ENCODE results near the gene NTHL1. TPM values are rescaled to one million over a fixed set of nuclear protein-coding genes. Genes with fewer than 3 reads are reported as not detected.

Gene NTHL1
- total and polyA plus RNA-seq, 5 experiments from 2014 or later, result 9.1 to 20.0 (median 13.1) TPM

GRCh38 chr16:2081201-2082084, 33.8 kb upstream of the NTHL1 start:
- DNase-seq (no peak), ATAC-seq (no peak)
- no peaks in the 10 kb centered on the region for H3K27me3 Mint-ChIP-seq
- peak overlapping the region in 1 of 10 donors; percentile 61 for H3K27ac Mint-ChIP-seq
- no peak overlapping the region for H3K4me3 Mint-ChIP-seq
- peaks cover 0 to 13% (median 0%) of the 10 kb centered on the region in 3 donors for H3K36me3 Mint-ChIP-seq
- no peaks in the 10 kb centered on the region for H3K9me3 Mint-ChIP-seq
- POLR2A ChIA-PET, result interaction anchor here (1.2 to 1.3 kb wide), 2 partner anchors 10 to 33 kb away, joined by 3 read pairs; partner anchors contain the start of genes NTHL1 and TSC2
- H3K4me1 Mint-ChIP-seq, result no peaks in the 10 kb centered on the region

- Mint-ChIP-seq H3K4me3 (no peak overlapping the region), H3K4me1 (no peaks in the 10 kb centered on the region), H3K9me3 (no peaks in the 10 kb centered on the region), H3K36me3 (peaks cover 0 to 16% (median 0%) of the 10 kb centered on the region in 3 donors), H3K27me3 (no peaks in the 10 kb centered on the region), H3K27ac (peak overlapping the region in 1 of 10 donors; percentile 31)
- POLR2A ChIA-PET, result interaction anchor here (1.2 to 1.3 kb wide), 2 partner anchors 12 to 32 kb away, joined by 3 read pairs; partner anchors contain the start of genes NTHL1 and TSC2
- ATAC-seq (no peak), DNase-seq (no peak)
Measured at GRCh38 chr16:2079991-2080390, 32.4 kb upstream of the NTHL1 start.

DNA sequence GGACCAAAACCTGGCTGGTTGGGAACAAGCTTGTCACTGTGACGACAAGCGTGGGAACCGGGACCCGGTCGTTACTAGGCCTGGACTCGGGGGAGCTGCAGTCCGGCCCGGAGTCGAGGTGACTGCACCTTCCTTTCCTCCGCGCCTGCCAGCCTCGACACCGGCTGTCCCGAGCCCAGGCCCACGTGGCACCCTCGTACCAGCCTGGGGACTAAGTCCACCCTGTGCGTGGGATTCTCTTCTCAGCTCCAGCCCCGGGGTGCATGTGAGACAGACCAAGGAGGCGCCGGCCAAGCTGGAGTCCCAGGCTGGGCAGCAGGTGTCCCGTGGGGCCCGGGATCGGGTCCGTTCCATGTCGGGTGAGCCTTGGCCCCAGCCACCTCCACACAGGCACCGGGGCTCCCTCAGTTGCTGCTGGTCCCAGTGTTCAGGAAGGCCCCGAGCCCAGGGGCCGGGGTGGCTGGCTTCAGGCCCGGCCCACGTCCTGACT, 31.7 kb upstream of the NTHL1 start:
- ATAC-seq, result no peak
- no peak for DNase-seq
- Mint-ChIP-seq H3K9me3 (no peaks in the 10 kb centered on the region), H3K27ac (no peak overlapping the region), H3K27me3 (no peaks in the 10 kb centered on the region), H3K4me1 (no peaks in the 10 kb centered on the region), H3K4me3 (no peak overlapping the region), H3K36me3 (peaks cover 0 to 20% (median 5%) of the 10 kb centered on the region in 3 donors)
- POLR2A ChIA-PET, result no interaction called here

DNA sequence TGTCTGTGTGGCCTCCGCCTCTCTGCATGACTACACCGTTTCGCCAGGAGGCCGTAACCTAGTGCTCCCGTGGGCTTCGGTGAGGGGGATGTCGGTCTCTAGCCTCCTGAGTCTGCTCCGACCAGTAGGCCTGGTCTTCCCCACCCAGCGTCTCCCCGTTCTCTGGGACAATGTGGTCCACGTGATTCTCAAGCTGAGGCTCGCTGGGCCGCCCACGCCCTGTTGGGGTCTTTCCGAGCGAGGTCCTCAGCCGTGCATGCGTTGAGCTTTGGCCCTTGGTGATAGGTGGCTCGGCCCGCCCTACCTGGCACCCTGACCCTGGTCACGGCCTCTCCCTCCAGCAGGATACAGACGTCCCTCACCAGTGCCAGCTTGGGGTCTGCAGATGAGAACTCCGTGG, 31.1 kb upstream of the NTHL1 start:
- H3K27ac Mint-ChIP-seq, result no peak overlapping the region
- no peaks in the 10 kb centered on the region for H3K9me3 Mint-ChIP-seq
- H3K4me1 Mint-ChIP-seq, result no peaks in the 10 kb centered on the region
- H3K36me3 Mint-ChIP-seq, result peaks cover 0 to 21% (median 6%) of the 10 kb centered on the region in 3 donors
- DNase-seq (no peak), ATAC-seq (no peak)
- POLR2A ChIA-PET, result no interaction called here
- H3K4me3 Mint-ChIP-seq, result no peak overlapping the region
- no peaks in the 10 kb centered on the region for H3K27me3 Mint-ChIP-seq

- Mint-ChIP-seq H3K36me3 (peaks cover 0 to 24% (median 8%) of the 10 kb centered on the region in 3 donors), H3K27me3 (no peaks in the 10 kb centered on the region)
- ATAC-seq, result no peak
Measured at GRCh38 chr16:2078096-2078495, 30.5 kb upstream of the NTHL1 start.

GRCh38 chr16:2077696-2078095, 30.1 kb upstream of the NTHL1 start:
- H3K27ac Mint-ChIP-seq, result peak overlapping the region in 1 of 10 donors; percentile 33
- no peaks in the 10 kb centered on the region for H3K9me3 Mint-ChIP-seq
- POLR2A ChIA-PET, result no interaction called here
- ATAC-seq (no peak), DNase-seq (no peak)
- no peaks in the 10 kb centered on the region for H3K4me1 Mint-ChIP-seq
- H3K27me3 Mint-ChIP-seq, result no peaks in the 10 kb centered on the region
- H3K36me3 Mint-ChIP-seq, result peaks cover 0 to 24% (median 9%) of the 10 kb centered on the region in 3 donors
- no peak overlapping the region for H3K4me3 Mint-ChIP-seq

More at GRCh38 chr16:2078096-2078495, 30.5 kb upstream of the NTHL1 start:
- Mint-ChIP-seq H3K4me3 (no peak overlapping the region), H3K27ac (no peak overlapping the region), H3K4me1 (no peaks in the 10 kb centered on the region), H3K9me3 (no peaks in the 10 kb centered on the region)
- POLR2A ChIA-PET, result no interaction called here
- DNase-seq, result no peak

- POLR2A ChIA-PET, result interaction anchor here (0.8 kb wide), 1 partner anchor 78 kb away, joined by 3 read pairs; the partner anchor contains the start of gene TRAF7
- no peak for DNase-seq
- H3K27me3 Mint-ChIP-seq, result no peaks in the 10 kb centered on the region
- no peak overlapping the region for H3K4me3 Mint-ChIP-seq
- H3K9me3 Mint-ChIP-seq, result no peaks in the 10 kb centered on the region
- no peaks in the 10 kb centered on the region for H3K4me1 Mint-ChIP-seq
- ATAC-seq, result no peak
- no peak overlapping the region for H3K27ac Mint-ChIP-seq
- peaks cover 0 to 27% (median 9%) of the 10 kb centered on the region in 3 donors for H3K36me3 Mint-ChIP-seq
Measured at GRCh38 chr16:2077016-2077415, 29.4 kb upstream of the NTHL1 start.

DNA sequence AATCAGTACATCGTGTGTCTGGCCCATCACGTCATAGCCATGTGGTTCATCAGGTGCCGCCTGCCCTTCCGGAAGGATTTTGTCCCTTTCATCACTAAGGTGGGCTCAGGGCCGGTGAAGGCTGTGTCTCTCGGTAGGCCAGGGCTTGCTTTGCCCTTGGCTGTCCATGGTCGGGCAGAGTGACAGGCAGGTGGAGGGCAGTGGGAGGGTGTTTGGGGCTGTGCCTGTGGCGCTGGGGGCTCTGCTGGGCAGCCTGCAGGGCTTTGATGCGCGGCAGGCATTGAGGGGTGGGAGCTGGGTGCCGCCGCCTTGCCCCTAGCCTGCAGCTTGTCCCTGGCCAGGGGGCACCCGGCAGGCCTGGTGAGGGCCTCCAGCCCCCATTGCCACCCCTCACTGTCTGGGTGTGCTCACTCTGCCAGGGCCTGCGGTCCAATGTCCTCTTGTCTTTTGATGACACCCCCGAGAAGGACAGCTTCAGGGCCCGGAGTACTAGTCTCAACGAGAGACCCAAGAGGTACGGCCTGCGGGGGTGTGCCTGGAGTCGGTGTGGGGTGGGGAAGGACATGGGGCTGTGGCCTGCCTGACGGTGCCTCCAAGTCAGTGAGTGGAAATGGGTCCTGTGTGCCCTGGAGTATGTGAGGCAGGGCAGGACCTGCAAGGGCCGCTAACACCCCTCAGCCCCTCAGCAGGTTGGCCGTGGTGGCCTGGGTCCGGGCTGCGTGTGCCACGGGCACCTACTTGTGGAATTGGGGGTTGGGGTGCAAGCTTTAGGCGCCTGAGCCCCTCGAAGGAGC, 28.6 kb upstream of the NTHL1 start:
- no peak overlapping the region for H3K4me3 Mint-ChIP-seq
- DNase-seq (no peak), ATAC-seq (no peak)
- no peaks in the 10 kb centered on the region for H3K4me1 Mint-ChIP-seq
- POLR2A ChIA-PET, result interaction anchor here (0.8 kb wide), 1 partner anchor 79 kb away, joined by 3 read pairs; the partner anchor contains the start of gene TRAF7
- peak overlapping the region in 1 of 10 donors; percentile 83 for H3K27ac Mint-ChIP-seq
- no peaks in the 10 kb centered on the region for H3K9me3 Mint-ChIP-seq
- peaks cover 0 to 27% (median 9%) of the 10 kb centered on the region in 3 donors for H3K36me3 Mint-ChIP-seq
- no peaks in the 10 kb centered on the region for H3K27me3 Mint-ChIP-seq

GRCh38 chr16:2075631-2076030, 28.0 kb upstream of the NTHL1 start:
- Mint-ChIP-seq H3K27me3 (no peaks in the 10 kb centered on the region), H3K4me3 (no peak overlapping the region), H3K27ac (no peak overlapping the region), H3K36me3 (peaks cover 0 to 28% (median 9%) of the 10 kb centered on the region in 3 donors), H3K4me1 (no peaks in the 10 kb centered on the region), H3K9me3 (no peaks in the 10 kb centered on the region)
- POLR2A ChIA-PET, result no interaction called here
- DNase-seq, result no peak
- ATAC-seq, result no peak

DNA sequence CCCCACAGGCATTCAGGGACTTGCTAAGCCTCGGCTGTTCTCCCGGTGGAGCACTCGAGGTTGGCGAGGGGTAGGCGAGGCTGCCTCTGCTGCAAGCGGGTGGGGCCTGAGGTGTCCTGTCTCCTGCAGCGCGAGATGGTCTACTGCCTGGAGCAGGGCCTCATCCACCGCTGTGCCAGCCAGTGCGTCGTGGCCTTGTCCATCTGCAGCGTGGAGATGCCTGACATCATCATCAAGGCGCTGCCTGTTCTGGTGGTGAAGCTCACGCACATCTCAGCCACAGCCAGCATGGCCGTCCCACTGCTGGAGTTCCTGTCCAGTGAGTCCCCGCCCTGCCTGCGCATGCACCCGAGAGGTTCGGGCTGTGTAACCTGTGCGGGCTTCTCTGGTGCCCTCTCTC, 26.4 kb upstream of the NTHL1 start:
- DNase-seq, result no peak
- POLR2A ChIA-PET, result interaction anchor here (0.5 kb wide), 1 partner anchor 726 kb away, joined by 3 read pairs; no protein-coding TSS in a partner anchor
- Mint-ChIP-seq H3K27ac (no peak overlapping the region), H3K27me3 (no peaks in the 10 kb centered on the region), H3K4me3 (no peak overlapping the region), H3K4me1 (no peaks in the 10 kb centered on the region), H3K36me3 (peaks cover 0 to 33% (median 9%) of the 10 kb centered on the region in 3 donors), H3K9me3 (no peaks in the 10 kb centered on the region)
- no peak for ATAC-seq

DNA sequence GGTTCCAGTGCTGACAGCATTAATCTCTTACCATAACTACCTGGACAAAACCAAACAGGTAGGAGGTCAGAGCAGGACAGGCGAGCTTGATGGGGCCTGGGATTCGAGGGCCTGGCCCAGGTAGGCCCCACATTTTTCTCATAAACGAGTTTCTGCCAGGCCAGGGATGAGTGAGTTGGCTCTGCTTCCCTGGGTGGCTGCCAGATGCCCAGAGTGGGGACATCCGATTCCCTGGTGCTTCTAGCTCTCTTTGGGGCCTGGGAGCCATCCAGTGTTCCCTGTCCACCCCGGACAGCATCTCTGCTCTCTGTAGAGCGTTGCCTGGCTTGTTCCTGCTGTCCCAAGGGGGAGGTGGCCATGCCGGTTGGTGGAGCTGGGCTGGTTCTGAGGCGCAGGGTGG, 25.3 kb upstream of the NTHL1 start:
- POLR2A ChIA-PET, result interaction anchor here (0.8 kb wide), 1 partner anchor 66 kb away, joined by 3 read pairs; no protein-coding TSS in a partner anchor
- Mint-ChIP-seq H3K9me3 (no peaks in the 10 kb centered on the region), H3K27me3 (no peaks in the 10 kb centered on the region), H3K4me3 (no peak overlapping the region), H3K4me1 (no peaks in the 10 kb centered on the region), H3K27ac (no peak overlapping the region), H3K36me3 (peaks cover 0 to 42% (median 9%) of the 10 kb centered on the region in 3 donors)
- ATAC-seq (no peak), DNase-seq (no peak)

- Mint-ChIP-seq H3K9me3 (no peaks in the 10 kb centered on the region), H3K27ac (no peak overlapping the region), H3K4me1 (no peaks in the 10 kb centered on the region), H3K27me3 (no peaks in the 10 kb centered on the region), H3K4me3 (no peak overlapping the region), H3K36me3 (peaks cover 0 to 45% (median 10%) of the 10 kb centered on the region in 3 donors)
- POLR2A ChIA-PET, result interaction anchor here (0.5 kb wide), 1 partner anchor 128 kb away, joined by 3 read pairs; no protein-coding TSS in a partner anchor
- ATAC-seq (no peak), DNase-seq (no peak)
Measured at GRCh38 chr16:2071454-2072202, 24.0 kb upstream of the NTHL1 start.
